Myocyte (in vitro differentiated cells): ENCODE data around the gene CORO1C. TPM values are rescaled to one million over a fixed set of nuclear protein-coding genes. Genes with fewer than 3 reads are reported as not detected.
"Not testable (repeated sequence)": the region's sequence is repeated elsewhere in the genome, so short reads cannot be mapped to it uniquely, and the experiment has no call there.

ENCODE experiments used
- DNase-seq: peaks from one replicate; pipeline ENCODE4 v3.0.0-alpha.2; 2012; ENCODE audit warnings: low read depth
- total RNA-seq: library from RNA; depleted of rRNA; stranded (reverse); fragments of >200 nt; gene quantifications from 2 replicates; pipeline ENCODE4 v1.2.3, GENCODE V29; 2014

The CORO1C gene
- total RNA-seq, 1 donor from 2014 or later, result 85.3 TPM

DNA sequence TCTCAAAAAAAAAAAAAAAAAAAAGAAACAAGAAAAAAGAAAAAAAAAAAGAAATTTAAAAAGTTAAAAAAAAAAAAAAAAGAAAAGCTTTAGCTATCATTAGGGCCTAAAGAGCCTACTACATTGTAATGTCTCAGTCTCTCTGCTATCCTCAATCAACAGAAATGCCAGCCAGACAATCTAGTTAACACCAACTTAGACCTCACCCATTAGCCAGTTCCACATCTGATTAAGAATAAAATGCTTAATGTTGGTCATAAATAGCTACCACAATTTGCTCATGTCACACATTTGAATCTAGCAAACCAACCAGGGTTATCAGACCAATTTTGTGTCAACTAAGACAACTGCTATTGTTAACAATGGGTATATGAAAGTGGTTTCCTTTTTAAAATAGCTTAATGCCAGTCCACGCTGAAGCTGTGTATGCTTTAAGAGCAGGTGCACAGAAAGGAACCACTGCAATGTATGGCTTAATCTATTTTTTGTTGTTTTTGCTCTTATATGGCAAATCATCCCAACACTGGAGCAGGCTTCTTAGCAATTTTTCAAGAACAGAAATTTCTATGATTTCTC lies 52.1 kb downstream of the CORO1C start:
- DNase-seq, result no peak

DNA sequence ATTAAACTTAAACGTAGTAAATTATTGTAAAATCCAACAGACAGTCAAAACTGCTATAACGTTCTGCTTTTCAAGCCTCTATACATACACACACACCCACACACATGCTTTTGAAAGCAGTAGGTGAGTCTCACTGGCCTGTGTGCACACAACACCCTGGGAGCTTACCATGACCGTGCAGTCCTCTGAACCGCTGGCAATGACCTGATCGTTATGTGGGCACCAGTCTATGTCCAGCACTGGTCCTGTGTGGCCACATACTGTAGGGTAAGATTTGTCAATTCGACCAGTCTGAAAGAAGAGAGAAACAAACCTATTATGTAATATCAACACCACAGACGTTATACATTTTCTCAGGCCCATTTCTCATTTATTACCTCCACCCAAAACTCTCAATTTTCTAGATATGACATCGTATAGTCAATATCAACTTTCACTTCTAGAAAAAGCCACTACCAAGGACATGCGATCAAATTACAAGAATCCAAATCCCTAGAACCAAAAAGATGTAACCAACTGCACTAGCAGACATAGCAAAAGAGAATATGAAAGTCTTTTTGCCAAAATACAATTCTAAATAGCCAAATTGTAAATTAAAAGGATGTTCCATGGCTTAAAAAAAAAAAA lies 53.1 kb downstream of the CORO1C start:
- no peak for DNase-seq

DNA sequence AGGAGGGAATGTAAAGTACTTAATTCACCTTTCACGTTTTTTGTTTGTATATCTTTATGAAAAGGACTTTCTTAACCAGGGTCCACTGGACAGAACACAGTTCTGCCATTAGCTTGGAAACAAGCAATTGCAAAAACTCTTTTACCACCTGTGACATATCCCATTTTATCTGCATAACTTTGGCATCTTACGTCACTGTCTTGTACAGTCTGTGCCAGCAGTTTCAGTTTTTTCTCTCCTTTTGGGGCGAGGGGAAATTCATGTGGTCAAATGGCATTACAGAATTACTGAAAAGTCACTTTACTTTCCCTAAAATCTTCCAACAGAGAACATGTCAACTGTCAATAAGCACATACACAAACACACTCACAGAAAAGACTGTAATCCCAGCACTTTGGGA lies 53.9 kb downstream of the CORO1C start:
- DNase-seq, result no peak

DNA sequence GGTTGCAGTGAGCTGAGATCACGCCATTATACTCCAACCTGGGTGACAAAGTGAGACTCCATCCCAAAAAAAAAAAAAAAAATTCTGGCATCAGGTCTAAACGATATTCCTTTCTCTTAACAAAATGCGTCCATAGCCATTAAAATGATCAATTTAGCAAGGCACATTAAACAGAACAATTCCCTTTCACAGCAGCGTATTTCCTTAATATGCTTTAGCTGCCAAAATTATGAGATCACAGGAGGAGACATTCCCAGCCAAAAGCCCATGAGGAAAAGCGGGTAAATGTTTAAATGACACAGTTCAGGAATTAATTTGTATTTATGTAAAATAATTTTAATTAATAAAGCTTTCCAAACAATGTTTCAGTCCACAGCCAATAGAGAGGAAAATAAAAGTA lies 54.6 kb downstream of the CORO1C start:
- DNase-seq, result no peak

GRCh38 chr12:108675792-108676191 lies 55.5 kb downstream of the CORO1C start:
- DNase-seq, result no peak

DNA sequence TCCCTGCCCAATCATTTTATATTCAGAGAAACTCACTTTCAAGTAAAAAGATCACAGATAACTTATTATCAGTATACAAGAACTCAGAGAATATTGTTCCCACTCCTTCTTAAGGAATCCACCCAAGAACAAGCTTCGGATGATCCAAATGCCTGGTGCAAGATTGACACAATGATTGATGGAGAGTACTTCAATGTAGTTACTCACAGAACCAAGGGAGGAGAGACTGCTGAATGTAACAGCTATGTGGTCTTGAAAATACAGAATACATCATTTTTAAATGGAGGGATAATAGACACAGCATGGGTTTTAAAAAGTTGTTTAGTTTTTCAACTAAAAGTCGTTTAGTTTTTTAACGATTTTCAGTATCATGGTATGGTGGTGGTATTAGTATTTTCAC lies 59.3 kb downstream of the CORO1C start:
- DNase-seq, result no peak

- DNase-seq, result no peak
Measured at GRCh38 chr12:108671110-108671509, 60.2 kb downstream of the CORO1C start.

GRCh38 chr12:108670066-108670631 lies 61.2 kb downstream of the CORO1C start:
- DNase-seq, result no peak

DNA sequence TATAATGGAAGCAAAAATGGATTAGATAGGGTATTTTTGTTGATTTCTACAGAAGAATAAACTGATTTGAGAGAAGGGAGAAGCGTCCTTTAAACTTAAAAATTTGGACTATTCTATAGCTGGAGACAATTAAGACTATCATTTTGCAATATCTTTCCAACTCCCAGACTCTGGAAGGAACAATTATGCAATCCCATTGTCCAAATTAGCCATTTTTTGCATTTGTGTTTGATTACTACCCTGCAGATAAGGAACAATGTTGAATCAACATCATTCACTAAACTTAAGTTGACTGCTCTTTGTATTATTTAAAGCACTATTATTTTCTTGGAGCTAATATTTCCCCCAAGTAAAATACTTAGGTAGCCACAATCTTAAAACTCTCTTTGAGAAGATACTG lies 62.8 kb downstream of the CORO1C start:
- DNase-seq, result no peak

DNA sequence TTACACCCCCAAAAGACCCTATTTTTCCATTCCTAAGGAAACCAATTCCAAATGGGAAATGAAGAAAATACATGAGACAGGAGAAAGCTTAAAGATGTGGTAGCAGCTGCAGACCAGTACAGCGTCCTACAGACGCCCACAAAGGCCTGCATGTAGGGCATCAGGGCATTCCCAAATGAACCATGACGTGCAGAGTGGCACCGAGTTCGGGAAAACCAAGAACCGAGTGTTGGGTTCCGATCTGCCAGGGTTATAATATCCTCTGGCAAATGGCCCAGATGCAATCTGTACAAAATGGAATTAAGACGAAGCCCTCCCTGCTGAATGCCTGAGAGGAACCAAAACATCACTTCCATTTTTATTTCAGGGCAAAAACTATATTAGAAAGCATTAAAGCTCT lies 63.3 kb downstream of the CORO1C start:
- DNase-seq, result peak; percentile 31

DNA sequence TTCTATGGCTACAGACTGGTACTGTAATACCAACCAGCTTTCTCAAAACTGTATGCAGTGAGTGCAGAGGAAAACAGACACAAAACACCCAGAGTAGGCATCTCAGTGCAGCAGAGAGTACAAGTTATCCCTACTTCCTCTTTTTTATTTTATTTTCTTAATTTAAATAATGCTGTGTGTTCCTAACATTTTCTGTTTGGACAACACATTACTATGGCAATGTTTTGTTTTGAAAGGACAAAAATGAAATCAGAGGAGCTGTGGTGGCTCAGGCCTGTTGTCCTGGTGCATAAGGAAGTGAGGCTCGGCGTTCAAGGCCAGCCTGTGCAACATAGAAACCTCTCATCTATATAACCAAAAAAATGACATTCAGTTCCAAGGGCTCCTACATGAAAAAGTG lies 64.0 kb downstream of the CORO1C start:
- no peak for DNase-seq

DNA sequence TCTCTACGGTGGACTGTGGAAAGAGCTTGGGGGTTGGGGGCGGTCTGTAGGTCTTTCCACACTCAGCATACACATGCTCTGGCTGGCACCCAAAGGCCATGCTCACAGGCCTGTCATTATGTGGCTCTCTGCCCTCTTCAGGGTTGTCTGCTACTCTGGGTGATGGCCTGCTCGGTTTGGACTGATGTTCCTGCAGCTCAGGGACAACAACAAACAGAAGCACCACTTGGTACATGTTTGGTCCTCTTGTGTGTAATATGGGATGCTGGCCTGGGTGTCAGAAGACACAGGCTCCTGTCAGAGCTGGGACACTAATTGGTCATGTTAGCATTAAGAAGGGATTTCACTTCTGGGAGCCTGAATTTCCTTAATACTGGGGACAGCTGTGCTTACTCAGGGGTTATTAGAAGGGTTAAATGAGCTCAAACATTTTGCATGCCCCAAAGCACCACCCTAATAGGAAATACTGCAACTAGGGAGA lies 64.9 kb downstream of the CORO1C start:
- peak; percentile 41 for DNase-seq

DNA sequence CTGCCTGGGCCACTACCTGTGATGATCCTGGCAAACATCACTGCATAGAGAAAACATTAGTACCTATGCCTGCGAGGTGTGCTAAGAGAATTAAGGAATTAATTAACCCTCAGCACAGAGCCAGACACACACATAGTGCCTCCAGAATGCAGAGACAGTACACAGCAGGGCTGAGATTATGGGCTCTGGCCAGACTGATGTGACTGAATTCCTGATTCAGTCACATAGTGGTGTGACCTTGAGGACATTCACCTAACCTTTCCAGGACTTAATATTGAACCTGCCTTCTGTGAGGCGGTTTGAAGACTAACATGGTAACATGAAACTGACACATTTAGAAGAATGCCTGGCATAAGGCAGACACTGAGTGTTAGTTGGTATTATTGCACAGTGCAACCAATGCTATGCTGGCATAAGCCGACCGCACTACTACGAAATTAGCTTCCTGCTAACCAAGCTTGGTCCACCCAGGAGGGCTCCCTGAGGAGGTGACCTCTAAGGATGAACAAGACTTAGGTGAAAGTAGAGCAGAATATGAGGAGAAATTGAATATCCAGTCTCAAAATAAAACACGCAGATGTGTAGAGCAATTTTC lies 65.6 kb downstream of the CORO1C start:
- DNase-seq, result peak; percentile 17

GRCh38 chr12:108664338-108665258 lies 66.7 kb downstream of the CORO1C start:
- DNase-seq, result peak; percentile 93

DNA sequence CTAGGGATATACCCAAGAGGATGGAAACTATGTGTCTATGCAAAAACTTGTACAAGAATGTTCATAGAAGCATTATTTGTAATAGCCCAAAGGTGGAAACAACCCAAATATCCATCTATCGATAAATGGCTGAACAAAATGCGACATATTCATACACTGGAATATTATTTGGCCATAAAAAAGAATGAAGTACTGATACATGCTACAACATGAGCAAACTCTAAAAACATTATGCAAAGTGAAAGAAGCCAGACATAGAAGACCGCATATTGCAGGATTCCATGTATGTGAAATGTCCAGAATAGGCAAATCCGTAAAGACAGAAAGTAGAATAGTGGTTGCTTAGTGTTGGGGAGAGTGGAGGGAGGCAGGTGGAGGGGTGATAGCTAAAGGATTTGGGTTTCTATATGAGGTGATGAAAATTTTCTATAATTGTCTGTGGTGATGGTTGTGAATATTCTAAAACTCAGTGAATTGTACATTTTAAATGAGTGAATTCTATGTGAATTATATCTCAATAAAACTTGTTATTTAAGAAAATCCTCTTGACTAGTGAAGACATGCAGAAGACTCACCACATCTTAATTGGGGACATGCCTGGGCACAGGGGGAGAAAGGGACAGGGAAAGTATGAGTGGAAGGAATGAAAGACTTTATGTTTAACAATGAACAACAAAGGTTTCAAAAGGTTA lies 67.8 kb downstream of the CORO1C start:
- no peak for DNase-seq

GRCh38 chr12:108658115-108658514 lies 73.2 kb downstream of the CORO1C start:
- not testable (repeated sequence) for DNase-seq

DNA sequence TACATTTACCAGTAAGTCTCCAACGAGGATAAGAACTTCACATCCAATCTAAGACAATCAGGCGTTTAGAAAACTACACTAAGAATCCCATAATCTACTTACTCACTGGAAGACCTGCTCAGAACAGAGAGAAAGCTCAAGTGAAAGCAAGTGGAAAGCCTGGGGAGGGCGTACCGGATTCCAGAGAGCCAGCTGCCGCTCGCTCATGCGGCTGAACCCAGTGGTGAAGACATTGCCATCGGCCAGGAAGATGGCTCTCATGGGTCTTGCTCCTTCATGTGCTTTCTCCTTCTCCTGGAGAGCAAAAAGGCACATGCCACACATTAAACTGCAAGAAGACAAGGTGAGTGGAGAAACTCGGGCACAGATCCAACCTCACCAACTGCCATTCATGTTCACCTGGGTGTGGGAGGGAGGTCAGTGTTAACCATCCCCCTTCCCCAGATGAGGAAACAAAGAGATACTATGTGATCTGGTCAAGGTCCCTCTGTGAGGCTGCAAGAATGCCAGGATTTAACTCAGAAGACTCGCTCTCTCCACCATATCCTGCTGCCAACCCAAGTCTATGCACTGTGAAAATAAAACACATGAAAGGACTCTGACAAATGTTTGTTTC lies 74.1 kb downstream of the CORO1C start:
- DNase-seq, result peak; percentile 18

DNA sequence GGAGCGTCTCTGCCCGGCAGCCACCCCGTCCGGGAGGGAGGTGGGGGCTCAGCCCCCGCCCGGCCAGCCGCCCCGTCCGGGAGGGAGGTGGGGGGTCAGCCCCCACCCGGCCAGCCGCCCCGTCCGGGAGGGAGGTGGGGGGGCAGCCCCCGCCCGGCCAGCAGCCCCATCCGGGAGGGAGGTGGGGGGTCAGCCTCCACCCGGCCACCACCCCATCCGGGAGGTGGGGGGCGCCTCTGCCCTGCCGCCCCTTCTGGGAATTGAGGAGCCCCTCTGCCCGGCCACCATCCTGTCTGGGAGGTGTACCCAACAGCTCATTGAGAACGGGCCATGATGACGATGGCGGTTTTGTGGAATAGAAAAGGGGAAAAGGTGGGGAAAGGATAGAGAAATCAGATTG lies 75.1 kb downstream of the CORO1C start:
- not testable (repeated sequence) for DNase-seq

GRCh38 chr12:108655812-108656175 lies 75.5 kb downstream of the CORO1C start:
- not testable (repeated sequence) for DNase-seq

- DNase-seq, result peak; percentile 18
Measured at GRCh38 chr12:108654622-108655021, 76.7 kb downstream of the CORO1C start.
